Activated T-cell treated with anti-CD3 and anti-CD28 coated beads for 1 hour (primary cell): ENCODE results near the gene SETD1A.
"Not testable (repeated sequence)": the region's sequence is repeated elsewhere in the genome, so short reads cannot be mapped to it uniquely, and the experiment has no call there.

Experiments
- DNase-seq: peaks from one replicate; pipeline ENCODE4 v3.0.0-alpha.2; 2020; ENCODE audit warnings: low read depth

The SETD1A gene

DNA sequence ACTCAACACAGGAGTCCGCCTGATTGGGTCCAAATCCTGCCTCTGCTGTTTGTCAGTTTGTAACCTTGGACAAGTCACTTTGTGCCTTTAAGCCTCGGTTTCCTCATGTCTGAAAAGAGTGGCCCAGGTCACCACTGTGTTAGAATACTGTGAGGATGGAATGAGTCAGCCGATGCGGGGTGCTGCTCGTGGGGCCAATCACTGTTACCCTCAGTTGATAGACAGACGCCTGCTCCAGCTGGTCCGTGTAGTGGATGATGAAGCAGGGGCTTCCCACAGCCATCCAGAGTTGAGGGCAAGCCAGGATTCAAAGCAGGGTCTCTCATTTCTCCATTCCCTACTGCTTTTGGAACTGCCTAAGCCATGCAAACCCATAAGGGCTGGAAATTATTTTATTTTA is 28.4 kb upstream of the SETD1A start:
- no peak for DNase-seq

DNA sequence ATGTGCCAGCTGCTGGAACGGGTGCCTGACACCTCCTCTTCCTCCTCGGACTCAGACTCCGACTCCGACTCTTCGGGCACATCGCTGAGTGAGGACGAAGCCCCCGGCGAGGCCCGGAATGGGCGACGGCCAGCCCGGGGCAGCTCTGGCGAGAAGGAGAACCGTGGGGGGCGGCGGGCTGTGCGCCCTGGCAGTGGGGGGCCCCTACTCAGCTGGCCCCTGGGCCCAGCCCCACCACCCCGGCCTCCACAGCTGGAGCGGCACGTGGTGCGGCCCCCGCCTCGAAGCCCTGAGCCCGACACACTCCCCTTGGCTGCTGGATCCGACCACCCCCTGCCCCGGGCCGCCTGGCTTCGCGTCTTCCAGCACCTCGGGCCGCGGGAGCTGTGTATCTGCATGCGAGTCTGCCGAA is 27.4 kb upstream of the SETD1A start:
- no peak for DNase-seq

DNA sequence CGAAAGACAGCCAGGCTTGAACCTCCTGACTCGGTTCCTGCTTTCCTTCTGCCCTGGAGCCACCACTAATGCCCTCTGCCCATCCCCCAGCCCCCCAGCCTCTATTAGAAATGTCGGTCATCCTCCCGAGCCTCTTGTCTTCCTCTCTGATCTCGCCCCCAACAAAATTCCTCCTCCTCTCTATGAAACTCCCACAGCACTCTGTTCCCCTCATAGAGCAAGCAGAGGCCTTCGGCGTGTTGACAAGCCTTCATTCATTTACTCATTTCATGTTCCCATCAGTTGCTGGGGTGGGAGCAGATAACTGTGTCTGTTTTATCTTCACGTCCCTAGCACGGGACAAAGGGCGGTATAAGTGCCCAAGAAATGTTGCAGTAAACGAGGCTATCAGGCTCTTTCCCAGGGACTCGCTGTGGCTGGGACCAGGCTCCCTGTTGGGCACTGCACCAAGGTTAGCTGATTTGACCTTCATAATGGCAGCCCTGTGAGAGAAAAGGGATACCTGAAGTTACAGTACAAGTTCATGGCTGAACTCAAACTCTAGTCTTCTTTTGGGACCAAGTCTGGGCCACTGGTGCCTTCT is 26.4 kb upstream of the SETD1A start:
- no peak for DNase-seq

DNA sequence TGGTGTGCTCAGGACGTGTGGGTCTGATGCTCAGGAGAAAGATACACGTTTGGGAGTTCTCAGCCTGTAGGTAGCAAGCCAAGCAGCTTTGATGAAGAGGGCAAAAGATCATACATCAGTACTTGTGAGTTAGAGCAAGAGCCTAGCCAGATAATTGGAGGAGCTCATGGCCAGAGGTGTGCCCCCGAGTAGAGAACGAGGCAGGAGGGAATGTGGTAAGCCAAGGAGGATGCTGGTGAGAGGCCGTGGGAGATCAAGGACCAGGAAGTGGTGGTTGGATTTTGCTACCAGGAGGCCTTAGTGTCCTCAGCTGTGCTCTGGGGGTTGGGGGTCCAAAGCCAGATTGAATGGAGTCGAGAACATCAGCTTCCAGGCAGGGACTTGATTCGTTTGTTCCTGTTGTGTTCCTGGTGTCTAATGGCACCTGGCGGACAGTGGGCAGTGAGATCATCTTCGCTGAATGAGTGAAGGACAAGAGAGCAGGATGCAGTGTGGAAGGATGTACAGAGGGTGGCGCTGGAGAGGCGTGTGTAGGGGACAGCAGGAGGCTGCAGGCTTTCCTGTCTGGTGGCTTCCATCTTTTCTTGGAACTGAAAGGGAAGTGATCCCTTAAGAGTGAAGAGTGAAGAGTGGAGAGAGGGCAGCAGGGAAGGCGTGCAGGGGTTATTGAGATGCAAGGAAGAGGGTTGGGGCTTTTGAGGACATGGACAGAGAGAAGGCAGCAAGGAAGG is 22.6 kb upstream of the SETD1A start:
- DNase-seq = no peak

GRCh38 chr16:30937692-30938091 is 19.9 kb upstream of the SETD1A start:
- no peak for DNase-seq

- not testable (repeated sequence) for DNase-seq
Observed at GRCh38 chr16:30939571-30939970, 18.0 kb upstream of the SETD1A start.

DNA sequence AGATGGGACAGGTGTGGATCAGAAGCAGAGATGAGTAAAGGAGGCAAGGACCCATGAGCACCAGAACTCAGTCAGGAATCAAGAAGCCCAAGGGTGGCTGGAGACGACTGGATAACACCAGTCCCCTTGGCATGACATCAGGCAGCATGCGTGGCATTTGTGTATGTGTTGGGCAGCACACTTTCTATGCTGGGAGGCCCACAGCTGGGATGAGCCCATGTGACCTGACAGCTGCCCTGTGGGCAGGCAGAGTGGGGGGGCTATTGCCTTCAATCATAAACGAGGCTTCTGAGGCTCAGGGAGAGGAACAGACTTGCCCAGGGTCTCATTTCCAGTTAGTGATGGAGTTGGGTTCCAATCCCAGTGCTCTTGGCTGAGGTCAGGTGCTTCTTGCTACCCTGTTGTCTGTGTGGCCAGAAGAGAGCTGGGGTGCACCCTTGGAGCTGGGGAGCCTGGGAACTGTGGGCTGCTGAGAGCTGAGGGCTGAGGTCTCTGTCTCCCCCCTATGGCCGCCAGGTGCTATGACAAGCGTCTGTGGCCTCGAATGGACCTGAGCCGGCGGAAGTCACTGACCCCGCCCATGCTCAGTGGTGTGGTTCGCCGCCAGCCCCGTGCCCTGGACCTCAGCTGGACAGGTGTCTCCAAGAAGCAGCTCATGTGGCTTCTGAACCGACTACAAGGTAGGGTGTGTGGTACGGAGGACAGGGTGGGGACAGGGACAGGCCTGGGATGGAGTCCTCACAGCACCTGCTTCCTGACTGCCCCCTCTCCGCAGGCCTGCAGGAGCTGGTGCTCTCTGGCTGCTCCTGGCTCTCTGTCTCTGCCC is 15.7 kb upstream of the SETD1A start:
- DNase-seq = peak; percentile 39

DNA sequence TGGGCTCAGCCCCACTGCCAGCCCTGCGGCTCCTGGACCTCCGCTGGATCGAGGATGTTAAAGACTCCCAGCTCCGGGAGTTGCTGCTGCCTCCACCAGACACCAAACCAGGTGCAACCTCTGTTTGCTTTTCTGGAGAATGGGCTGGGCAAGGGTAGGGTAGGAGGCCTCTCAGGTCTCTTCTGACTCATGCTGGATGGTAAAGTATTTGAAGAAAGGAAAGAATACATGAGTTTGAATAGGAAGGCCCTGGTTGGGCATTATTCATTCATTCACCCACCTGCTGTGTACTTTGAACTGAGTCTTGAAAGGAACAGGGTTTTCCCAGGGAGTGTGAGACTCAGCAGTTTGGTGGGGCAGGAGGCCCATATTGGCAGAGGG is 15.1 kb upstream of the SETD1A start:
- no peak for DNase-seq

GRCh38 chr16:30944352-30944751 is 13.2 kb upstream of the SETD1A start:
- no peak for DNase-seq

DNA sequence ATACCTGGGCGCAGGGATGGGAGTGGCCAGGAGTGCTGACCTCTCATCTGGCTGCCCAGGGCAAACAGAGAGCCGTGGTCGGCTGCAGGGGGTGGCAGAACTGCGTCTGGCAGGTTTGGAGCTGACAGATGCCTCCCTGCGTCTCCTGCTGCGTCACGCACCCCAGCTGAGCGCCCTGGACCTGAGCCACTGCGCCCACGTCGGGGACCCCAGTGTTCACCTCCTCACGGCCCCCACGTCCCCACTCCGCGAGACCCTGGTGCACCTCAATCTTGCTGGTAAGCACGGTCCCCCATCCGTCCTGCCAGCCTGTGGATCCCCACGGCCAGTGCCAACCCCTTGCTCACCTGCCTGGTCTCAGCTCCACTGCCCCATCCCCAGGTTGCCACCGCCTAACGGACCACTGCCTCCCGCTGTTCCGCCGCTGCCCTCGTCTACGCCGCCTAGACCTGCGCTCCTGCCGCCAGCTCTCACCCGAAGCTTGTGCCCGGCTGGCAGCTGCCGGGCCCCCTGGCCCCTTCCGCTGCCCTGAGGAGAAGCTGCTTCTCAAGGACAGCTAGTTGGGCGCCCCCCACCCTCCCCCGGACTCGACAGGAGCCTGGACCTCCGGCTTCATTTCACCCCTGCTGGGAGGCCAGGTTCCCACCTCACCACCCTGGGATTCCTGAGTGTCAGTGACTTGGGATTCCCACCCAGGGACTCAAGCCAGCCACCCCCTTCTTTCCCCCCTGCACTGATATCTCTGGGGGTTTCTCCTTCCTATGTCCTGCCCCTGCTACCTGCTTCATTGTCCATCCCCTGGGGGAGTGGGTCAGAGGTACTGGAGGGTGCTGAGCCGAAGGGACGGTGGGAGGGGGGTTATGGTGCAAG is 10.6 kb upstream of the SETD1A start:
- DNase-seq = no peak

- DNase-seq = no peak
Observed at GRCh38 chr16:30947541-30947858, 10.1 kb upstream of the SETD1A start.

DNA sequence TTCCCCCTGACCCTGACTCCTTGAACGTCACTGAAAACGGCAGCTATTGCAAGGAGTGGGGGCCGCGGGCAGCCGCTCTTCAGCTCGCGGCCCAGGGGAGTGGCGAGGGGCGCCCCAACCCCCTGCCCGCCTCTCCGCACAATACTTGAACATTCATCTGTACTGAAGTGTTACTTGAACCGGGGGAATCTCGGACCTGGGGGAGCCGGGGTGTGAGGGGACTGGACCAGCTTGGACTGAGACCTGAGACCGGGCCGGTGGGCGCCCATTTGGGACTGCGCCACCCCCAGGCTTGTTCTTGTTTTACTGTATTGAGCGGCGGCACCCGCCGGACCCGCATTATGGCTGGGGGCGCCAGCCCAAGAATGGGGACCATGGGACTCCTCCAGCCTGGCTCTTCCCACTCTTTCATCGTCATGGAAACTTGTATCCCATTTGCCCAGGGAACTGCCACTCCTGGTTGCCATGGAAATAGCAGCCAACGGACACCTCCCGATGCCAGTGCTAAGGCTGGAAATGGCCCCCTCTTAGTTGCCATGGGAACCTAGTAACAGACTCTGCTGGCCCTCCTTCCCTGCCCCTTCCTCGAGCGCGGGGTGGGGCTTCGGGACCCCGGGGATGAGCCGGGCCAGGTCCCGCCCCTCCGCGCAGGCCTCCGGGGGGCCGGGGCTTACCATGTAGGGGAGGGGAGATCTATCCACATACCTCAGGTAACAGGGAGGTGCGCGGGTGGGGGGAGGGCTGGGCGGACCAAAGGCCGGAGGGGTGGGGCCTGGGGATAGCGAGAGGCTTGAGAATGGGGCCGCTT is 9.5 kb upstream of the SETD1A start:
- no peak for DNase-seq

DNA sequence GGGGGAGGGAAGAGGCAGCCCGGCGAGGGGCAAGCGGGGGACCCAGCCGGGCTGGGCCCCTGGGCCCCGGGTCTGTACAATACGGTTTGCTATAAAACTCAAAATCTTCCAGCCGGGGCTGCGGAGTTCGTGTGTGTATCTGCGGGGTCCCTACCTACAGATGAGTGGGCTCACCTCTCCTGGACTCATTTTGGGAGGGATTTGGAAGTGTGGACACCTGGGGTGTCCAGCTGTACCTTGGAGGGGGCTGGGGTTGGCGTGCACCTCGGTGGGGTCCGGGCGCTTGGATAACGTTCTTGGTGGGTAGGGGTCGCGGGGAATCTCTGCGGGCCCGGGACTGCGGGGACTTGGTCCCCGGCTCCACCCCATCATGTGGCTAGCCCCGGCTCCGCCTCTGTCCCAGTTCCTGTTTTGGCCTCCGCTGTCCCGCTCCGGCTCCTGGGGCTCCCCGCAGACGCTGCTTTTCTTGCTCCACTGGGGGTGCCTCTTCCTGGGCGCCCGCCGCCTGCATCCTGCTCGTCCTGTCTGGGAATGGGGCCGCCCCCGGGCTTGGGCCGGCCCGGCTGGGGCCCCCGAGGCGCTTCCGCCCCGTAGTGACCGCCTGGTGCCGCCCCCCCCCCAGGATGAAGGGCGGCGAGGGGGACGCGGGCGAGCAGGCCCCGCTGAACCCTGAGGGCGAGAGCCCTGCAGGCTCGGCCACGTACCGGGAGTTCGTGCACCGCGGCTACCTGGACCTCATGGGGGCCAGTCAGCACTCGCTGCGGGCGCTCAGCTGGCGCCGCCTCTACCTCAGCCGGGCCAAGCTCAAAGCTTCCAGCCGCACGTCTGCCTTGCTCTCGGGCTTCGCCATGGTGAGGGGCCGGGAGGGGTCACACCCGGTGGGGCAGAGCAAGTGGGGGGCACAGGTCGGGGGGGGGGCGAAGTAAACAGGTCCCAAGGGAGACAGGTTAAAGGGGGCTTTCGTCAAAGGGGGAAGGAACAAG is 8.6 kb upstream of the SETD1A start, which contains the start of gene ORAI3:
ORAI3 (plus strand) TSS at position 402 of the 983 bp plus-strand sequence; CDS start at position 624, 222 bp downstream.
- peak; percentile 26 for DNase-seq

DNA sequence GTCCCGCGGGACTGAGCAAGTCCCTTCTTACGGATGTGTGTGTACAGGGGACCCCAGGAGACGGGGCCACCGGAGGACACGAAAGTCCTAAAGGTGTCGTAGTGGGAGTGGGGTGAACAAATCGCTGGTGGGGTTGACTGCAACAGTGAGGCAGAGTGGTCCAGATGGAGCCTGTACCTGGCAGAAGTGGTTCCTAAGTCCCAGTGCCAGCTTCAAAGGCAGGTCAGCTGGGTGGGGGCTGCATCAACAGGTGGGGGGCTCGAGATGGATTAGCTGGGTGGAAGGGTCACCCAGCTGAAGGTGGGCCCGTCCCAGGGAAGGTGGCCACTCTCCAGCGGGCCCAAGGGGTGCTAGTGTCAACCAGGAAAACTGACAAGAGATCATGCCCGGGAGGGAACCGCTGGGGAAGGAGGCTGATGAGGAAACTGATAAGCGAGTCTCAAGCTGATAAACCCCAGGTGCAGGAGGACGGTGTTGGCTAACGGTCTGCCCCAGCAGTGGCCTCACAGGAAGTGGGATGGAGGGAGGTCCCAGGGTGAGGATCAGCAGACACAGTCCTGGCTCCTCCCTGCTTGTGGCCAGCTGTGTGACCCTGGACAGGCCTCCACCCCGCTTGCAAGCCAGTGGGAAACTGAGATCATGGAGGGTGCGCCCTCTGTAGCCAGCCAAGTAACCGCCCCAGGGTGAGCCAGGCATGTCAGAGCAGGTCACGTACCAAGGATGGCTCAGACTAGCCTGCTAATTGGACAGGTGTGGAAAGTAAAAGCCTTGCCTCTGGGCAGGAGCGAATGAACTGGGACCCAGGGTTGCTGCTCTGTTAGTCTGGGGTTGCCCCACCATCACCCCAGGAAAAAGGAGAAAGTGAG is 7.7 kb upstream of the SETD1A start:
- no peak for DNase-seq

GRCh38 chr16:30950516-30951065 is 7.0 kb upstream of the SETD1A start:
- DNase-seq = no peak

- no peak for DNase-seq
Observed at GRCh38 chr16:30951193-30951592, 6.4 kb upstream of the SETD1A start.

DNA sequence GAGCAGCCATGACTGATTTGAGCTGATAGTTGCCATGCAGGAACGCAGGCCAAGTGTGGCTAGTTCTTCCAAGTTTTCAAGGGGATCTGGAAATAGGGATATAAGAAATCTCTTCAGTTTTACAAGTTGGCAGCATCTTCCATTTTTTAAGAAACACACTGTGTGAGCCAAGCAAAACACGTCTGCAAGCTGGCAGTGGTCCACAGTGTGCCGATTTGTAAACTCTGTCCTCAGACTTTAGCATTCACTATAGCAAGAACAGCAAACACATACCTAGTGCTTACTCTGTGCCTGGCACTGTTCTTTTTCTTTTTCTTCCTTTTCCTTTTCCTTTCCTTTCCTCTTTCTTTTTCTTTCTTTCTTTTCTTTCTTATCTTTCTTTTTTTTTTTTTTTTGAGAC is 5.8 kb upstream of the SETD1A start:
- no peak for DNase-seq

GRCh38 chr16:30953111-30953510 is 4.4 kb upstream of the SETD1A start:
- no peak for DNase-seq
